NB4 (cell line): Measurements from ENCODE around the gene KRTAP17-1.

Source experiments
- DNase-seq: peaks from one replicate; pipeline ENCODE4 v3.0.0; 2010; ENCODE audit warnings: low read depth
- H3K4me3 ChIP-seq: one replicate; pipeline ENCODE4 v1.5.1; 2011; ENCODE audit warnings: mild to moderate bottlenecking, low read depth, low read length, moderate library complexity
- MAX ChIP-seq: IDR thresholded peaks from 2 replicates; pipeline ENCODE4 v1.6.1; 2011; ENCODE audit warnings: low read depth, low read length
- MYC ChIP-seq: IDR thresholded peaks from 2 replicates; pipeline ENCODE4 v1.6.1; 2011; ENCODE audit warnings: low read depth, low read length
- POLR2A ChIP-seq: IDR thresholded peaks from 2 replicates; pipeline ENCODE4 v1.6.1; 2011; ENCODE audit warnings: mild to moderate bottlenecking; ENCODE audit not compliant: insufficient read length; ENCODE audit errors: extremely low read depth
- TF ChIP-seq, protein P1 (sequence below): IDR thresholded peaks from one replicate; pipeline ENCODE4 v1.5.1; 2012; ENCODE audit warnings: low read depth, low read length

KRTAP17-1 gene

DNA sequence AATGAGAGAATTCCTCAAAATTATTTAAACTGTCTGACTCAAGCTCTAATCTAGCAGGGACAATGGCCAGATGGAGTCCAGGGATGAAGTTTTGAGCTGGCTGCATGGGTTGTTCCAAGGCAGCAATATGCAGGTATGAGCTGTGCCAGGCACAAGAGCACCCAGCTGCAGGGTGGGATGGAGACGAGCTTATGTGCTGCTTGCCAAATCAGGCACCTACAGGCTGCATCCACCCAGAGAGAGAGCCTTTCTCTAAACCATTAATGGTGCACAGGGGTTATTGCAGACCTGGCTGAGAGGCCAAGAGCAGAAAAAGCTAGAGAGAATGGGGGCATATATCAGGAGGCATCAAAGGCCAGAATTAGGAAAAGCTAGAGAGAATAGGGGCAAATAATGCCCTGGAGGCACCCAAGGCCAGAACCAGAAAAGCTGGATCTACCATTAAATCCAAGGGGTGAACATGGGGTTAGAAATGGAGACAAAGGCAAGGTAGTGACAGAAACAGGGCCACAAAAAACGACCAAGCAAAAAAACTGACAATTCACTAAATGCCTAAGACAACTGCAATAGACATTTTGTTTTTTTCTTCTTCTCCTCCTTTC, 24.2 kb upstream of the KRTAP17-1 start:
- H3K4me3 ChIP-seq: no peak overlapping the region
- TF ChIP-seq, protein P1, sequence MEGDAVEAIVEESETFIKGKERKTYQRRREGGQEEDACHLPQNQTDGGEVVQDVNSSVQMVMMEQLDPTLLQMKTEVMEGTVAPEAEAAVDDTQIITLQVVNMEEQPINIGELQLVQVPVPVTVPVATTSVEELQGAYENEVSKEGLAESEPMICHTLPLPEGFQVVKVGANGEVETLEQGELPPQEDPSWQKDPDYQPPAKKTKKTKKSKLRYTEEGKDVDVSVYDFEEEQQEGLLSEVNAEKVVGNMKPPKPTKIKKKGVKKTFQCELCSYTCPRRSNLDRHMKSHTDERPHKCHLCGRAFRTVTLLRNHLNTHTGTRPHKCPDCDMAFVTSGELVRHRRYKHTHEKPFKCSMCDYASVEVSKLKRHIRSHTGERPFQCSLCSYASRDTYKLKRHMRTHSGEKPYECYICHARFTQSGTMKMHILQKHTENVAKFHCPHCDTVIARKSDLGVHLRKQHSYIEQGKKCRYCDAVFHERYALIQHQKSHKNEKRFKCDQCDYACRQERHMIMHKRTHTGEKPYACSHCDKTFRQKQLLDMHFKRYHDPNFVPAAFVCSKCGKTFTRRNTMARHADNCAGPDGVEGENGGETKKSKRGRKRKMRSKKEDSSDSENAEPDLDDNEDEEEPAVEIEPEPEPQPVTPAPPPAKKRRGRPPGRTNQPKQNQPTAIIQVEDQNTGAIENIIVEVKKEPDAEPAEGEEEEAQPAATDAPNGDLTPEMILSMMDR: no peak
- TF ChIP-seq MYC: no peak
- TF ChIP-seq POLR2A: no peak
- no peak for TF ChIP-seq MAX
- DNase-seq: no peak

DNA sequence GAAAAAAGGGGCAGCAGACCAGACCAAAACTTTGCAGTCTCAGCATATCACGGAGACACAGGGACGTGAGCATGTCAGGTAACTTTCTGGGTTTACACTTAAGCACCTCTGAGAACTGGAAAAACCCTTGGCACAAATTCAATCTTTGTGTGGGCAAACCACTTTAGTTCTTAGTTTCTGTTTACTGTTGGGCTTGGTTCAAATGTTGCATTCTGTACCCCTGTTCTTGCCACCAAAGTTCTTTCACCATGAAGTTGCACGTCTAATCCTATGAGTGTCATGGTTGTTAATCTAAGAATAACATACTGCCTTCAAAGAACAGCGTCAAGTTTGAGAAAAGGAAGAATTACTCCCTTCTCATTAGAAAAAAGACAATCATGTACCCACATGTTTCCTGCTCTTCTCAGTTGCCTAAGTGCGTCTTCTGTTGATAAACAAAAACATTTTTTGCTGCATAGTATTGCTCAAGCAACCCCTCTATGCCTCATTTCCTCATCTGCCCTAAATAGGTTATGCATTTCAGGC, 23.5 kb upstream of the KRTAP17-1 start:
- DNase-seq: no peak
- no peak for TF ChIP-seq POLR2A
- TF ChIP-seq, protein P1: no peak
- no peak for TF ChIP-seq MAX
- no peak for TF ChIP-seq MYC
- H3K4me3 ChIP-seq: no peak overlapping the region

- H3K4me3 ChIP-seq: no peak overlapping the region
- TF ChIP-seq MYC: no peak
- TF ChIP-seq POLR2A: no peak
- TF ChIP-seq, protein P1: no peak
- TF ChIP-seq MAX: no peak
- DNase-seq: no peak
Measured at GRCh38 chr17:41335747-41336146, 20.2 kb upstream of the KRTAP17-1 start.

- no peak for DNase-seq
- H3K4me3 ChIP-seq: no peak overlapping the region
- TF ChIP-seq MYC: no peak
- TF ChIP-seq MAX: no peak
- TF ChIP-seq POLR2A: no peak
- TF ChIP-seq, protein P1: no peak
Measured at GRCh38 chr17:41334385-41335305, 19.1 kb upstream of the KRTAP17-1 start.

- TF ChIP-seq POLR2A: no peak
- TF ChIP-seq MYC: no peak
- no peak for TF ChIP-seq MAX
- TF ChIP-seq, protein P1: no peak
- no peak for DNase-seq
- no peak overlapping the region for H3K4me3 ChIP-seq
Measured at GRCh38 chr17:41333836-41334235, 18.3 kb upstream of the KRTAP17-1 start.
